ENCODE results near the gene DGKG.

GRCh38 chr3:186356152-186356551 is 5.9 kb downstream of the DGKG start:
- TF ChIP-seq CTCF (IDR thresholded peaks at IDR 0.05) (no peak), EZH2 (IDR thresholded peaks at IDR 0.05) (no peak), EZH2phosphoT487 (IDR thresholded peaks at IDR 0.05) (no peak)
